ENCODE results near the gene CHRNA4. TPM values are rescaled to one million over a fixed set of nuclear protein-coding genes. Genes with fewer than 3 reads are reported as not detected.

Gene CHRNA4
- total and polyA plus RNA-seq, 2 of the 4 experiments (the other 2 are of a cell fraction): not detected

DNA sequence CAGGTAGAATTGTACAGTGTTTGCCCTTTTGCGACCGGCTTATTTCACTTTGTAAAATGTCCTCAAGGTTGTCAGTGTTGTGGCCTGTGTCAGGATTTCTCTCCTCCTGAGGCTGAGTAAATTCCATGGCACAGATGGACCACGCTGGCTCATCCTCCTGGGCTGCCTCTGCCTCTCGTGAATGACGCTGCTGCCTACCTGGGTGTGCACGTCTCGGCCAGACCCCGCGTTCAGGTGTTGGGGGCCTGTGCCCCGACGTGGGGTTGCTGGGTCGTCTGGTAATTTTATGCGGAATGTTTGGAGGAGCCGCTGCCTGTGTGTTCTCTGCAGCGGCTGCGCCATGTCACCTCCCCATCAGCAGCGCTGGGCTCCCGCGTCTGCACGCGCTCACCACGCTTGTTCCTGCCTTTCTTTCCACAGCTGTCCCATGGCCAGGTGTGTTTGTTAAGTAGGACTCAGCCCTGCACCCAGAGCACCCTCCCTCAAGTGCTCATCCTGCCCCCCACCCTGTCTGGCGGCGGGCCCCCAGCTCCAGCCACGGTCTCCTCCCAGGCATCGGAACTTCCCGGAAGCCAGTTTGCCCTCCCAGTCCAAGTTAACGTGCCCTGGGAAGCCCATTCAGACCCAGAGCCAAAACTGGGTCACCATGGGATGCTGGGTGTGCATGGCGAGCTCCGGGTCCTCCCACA lies 36.1 kb upstream of the CHRNA4 start:
- CTCF ChIA-PET: no interaction called here
- no peaks in the 10 kb centered on the region for H3K79me1 ChIP-seq (ENCODE audit: low read depth in 1 of 2, low read length in 2 of 2)
- no peak for ATAC-seq (ENCODE audit: low read depth)
- H3K27ac ChIP-seq (ENCODE audit: insufficient read depth, low read length): no peak overlapping the region
- no peak overlapping the region for H3K56ac ChIP-seq (ENCODE audit: extremely low read depth, insufficient read depth, low read length)
- no peak overlapping the region for H2AK5ac ChIP-seq (ENCODE audit: low read depth, low read length)
- H2AK9ac ChIP-seq (replicated peaks; ENCODE audit: low read depth, low read length, poor library complexity): no peak overlapping the region
- no peak overlapping the region for H3K4me2 ChIP-seq (ENCODE audit: low read depth, low read length)
- POLR2A ChIA-PET (ENCODE audit: unreplicated experiment): no interaction called here
- H3K9me1 ChIP-seq (ENCODE audit: insufficient read depth, low read length): no peaks in the 10 kb centered on the region
- H2BK5ac ChIP-seq (ENCODE audit: low read depth, low read length, poor library complexity, severe bottlenecking): no peak overlapping the region
- H3K36me3 ChIP-seq (ENCODE audit: control insufficient read depth, insufficient read depth, low read length): no peaks in the 10 kb centered on the region
- WGBS, 2 experiments (ENCODE audit: extremely low coverage in 2 of 2, insufficient read length in 1 of 2): 70% methylated on average over 12 of the region's 30 CpGs; no CpG with 5 or more reads in 1 of the 2 experiments
- H3K9me3 ChIP-seq (ENCODE audit: control insufficient read depth, insufficient read depth, low read length): no peaks in the 10 kb centered on the region
- no peaks in the 10 kb centered on the region for H4K20me1 ChIP-seq (ENCODE audit: insufficient read depth, low read length)
- peaks cover 2% of the 10 kb centered on the region; the same call in 1 of the 2 replicates for H3K4me1 ChIP-seq (ENCODE audit: control insufficient read depth, insufficient read depth, low read length)
- H4K91ac ChIP-seq (ENCODE audit: insufficient read depth, low read depth, low read length): no peak overlapping the region
- dilution Hi-C loops (cut with HindIII; ENCODE audit: low sequenced_read_pairs, unreplicated experiment): no loop called here
- no peak overlapping the region for H3K4ac ChIP-seq (ENCODE audit: low read depth, low read length)
- H3K23ac ChIP-seq (ENCODE audit: low read depth, low read length): no peak overlapping the region
- H3K27me3 ChIP-seq (ENCODE audit: control insufficient read depth, insufficient read depth, low read length): peaks cover 22% of the 10 kb centered on the region
- H4K8ac ChIP-seq (ENCODE audit: low read depth in 2 of 2, low read length in 2 of 2): no peak overlapping the region
- H2AFZ ChIP-seq (replicated peaks; ENCODE audit: low read length, poor library complexity): no peak overlapping the region
- no peak overlapping the region for H4K5ac ChIP-seq (ENCODE audit: low read depth, low read length)
- no peak overlapping the region for H2BK120ac ChIP-seq (ENCODE audit: low read depth, low read length)
- H3K4me3 ChIP-seq (ENCODE audit: insufficient read depth, low read depth, low read length): no peak overlapping the region
- TF ChIP-seq BHLHE40 (IDR thresholded peaks at IDR 0.05; ENCODE audit: low read depth, low read length): no peak
- TF ChIP-seq, protein P1, sequence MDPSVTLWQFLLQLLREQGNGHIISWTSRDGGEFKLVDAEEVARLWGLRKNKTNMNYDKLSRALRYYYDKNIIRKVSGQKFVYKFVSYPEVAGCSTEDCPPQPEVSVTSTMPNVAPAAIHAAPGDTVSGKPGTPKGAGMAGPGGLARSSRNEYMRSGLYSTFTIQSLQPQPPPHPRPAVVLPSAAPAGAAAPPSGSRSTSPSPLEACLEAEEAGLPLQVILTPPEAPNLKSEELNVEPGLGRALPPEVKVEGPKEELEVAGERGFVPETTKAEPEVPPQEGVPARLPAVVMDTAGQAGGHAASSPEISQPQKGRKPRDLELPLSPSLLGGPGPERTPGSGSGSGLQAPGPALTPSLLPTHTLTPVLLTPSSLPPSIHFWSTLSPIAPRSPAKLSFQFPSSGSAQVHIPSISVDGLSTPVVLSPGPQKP (IDR thresholded peaks at IDR 0.05; ENCODE audit: borderline replicate concordance, low read depth, low read length): no peak
- no peak for TF ChIP-seq NFE2L2 (IDR thresholded peaks at IDR 0.05; ENCODE audit: low read depth, low read length)
- no peak for TF ChIP-seq SMC3 (IDR thresholded peaks at IDR 0.05; ENCODE audit: low read depth, low read length)
- no peak for TF ChIP-seq RAD21 (IDR thresholded peaks at IDR 0.05; ENCODE audit: low read length)
- TF ChIP-seq MXI1 (IDR thresholded peaks at IDR 0.05; ENCODE audit: borderline replicate concordance, low read depth, low read length): no peak
- TF ChIP-seq, protein P2, sequence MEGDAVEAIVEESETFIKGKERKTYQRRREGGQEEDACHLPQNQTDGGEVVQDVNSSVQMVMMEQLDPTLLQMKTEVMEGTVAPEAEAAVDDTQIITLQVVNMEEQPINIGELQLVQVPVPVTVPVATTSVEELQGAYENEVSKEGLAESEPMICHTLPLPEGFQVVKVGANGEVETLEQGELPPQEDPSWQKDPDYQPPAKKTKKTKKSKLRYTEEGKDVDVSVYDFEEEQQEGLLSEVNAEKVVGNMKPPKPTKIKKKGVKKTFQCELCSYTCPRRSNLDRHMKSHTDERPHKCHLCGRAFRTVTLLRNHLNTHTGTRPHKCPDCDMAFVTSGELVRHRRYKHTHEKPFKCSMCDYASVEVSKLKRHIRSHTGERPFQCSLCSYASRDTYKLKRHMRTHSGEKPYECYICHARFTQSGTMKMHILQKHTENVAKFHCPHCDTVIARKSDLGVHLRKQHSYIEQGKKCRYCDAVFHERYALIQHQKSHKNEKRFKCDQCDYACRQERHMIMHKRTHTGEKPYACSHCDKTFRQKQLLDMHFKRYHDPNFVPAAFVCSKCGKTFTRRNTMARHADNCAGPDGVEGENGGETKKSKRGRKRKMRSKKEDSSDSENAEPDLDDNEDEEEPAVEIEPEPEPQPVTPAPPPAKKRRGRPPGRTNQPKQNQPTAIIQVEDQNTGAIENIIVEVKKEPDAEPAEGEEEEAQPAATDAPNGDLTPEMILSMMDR (conservative IDR thresholded peaks at IDR 0.05; ENCODE audit: low read depth, low read length): no peak
- TF ChIP-seq RCOR1 (IDR thresholded peaks at IDR 0.05; ENCODE audit: insufficient replicate concordance, low read length): no peak
- TF ChIP-seq RFX5 (IDR thresholded peaks at IDR 0.05; ENCODE audit: low read depth, low read length): no peak
- TF ChIP-seq MAZ (IDR thresholded peaks at IDR 0.05; ENCODE audit: borderline replicate concordance, low read depth, low read length): no peak
- TF ChIP-seq FOS (IDR thresholded peaks at IDR 0.05; ENCODE audit: low read depth, low read length): no peak
- no peak for TF ChIP-seq MAFK (IDR thresholded peaks at IDR 0.05; ENCODE audit: low read depth, low read length)
- no peak for TF ChIP-seq CEBPB (IDR thresholded peaks at IDR 0.05; ENCODE audit: low read depth, low read length)
- TF ChIP-seq CHD1 (IDR thresholded peaks at IDR 0.05; ENCODE audit: low read depth, low read length): no peak
- TF ChIP-seq POLR2A (IDR thresholded peaks at IDR 0.05; ENCODE audit: low read depth, low read length): no peak
- TF ChIP-seq, protein P3, sequence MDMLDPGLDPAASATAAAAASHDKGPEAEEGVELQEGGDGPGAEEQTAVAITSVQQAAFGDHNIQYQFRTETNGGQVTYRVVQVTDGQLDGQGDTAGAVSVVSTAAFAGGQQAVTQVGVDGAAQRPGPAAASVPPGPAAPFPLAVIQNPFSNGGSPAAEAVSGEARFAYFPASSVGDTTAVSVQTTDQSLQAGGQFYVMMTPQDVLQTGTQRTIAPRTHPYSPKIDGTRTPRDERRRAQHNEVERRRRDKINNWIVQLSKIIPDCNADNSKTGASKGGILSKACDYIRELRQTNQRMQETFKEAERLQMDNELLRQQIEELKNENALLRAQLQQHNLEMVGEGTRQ (IDR thresholded peaks at IDR 0.05; ENCODE audit: low read depth, low read length): no peak
- no peak for DNase-seq
- in situ Hi-C loops (cut with MboI; ENCODE audit: low sequenced_read_pairs): no loop called here
- H2BK20ac ChIP-seq (ENCODE audit: low read depth, low read length): no peak overlapping the region
- intact Hi-C loops (cut with micrococcal nuclease): no loop called here
- no peak overlapping the region for H3K14ac ChIP-seq (replicated peaks; ENCODE audit: low read depth, low read length)
- H3K9ac ChIP-seq (ENCODE audit: low read depth, low read length): no peak overlapping the region
- no TSS peak for BruUV-seq (replicated peaks)
- H2BK15ac ChIP-seq (ENCODE audit: low read depth, low read length): no peak overlapping the region
- H3K18ac ChIP-seq (ENCODE audit: low read depth, low read length): no peak overlapping the region
